ENCODE data around the gene ABCF3. TPM values are rescaled to one million over a fixed set of nuclear protein-coding genes. Genes with fewer than 3 reads are reported as not detected.
A peak's percentile ranks its signal among the peaks of the same experiment; 100 is the strongest.

The ABCF3 gene
- total RNA-seq, 1 experiment from 2014 or later = 56.1 TPM

DNA sequence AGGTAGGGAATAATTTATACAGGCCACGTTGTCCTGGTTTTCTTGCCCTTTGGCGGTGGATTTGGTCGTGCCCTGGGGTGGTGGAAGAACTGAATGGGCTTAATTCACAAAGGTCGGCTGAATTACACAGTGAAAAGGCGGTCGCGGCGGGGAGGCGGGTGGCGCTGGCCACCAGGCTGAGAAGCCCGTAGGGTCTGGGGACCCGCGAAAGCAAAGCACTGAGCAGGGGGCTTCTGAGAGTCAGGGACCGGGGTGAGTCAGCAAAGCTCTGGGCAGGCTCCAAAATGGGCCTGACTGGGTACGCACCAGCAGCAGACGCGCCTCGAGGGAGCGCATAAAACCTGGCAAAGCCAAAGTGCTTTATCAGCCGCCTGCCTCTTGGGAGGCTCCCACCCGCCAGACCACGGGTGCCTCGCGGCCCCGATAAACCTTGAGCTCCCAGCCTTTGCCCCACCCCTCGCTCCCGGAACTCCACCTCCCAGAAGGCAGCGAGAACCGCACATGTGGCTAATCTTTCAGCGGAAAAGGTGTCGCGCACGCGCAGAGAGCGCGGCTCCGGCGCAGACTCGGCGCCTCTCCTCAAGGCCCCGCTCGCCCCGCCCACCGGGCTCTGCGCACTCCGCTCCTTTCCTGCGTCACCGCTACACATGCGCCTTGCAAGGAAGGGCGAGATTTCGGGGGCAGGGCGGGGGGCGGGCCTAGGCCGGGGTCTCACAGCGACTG lies 377 bp upstream of the ABCF3 start:
- Histone ChIP-seq H2BK12ac (ENCODE audit: insufficient read length, low read depth, low read length) (no peak overlapping the region), H2BK5ac (ENCODE audit: insufficient read length, low read length) (no peak overlapping the region), H3K79me1 (ENCODE audit: insufficient read depth, low read depth, low read length, poor library complexity, severe bottlenecking) (peaks cover 5% of the 10 kb centered on the region), H2BK120ac (ENCODE audit: low read depth, low read length, poor library complexity, severe bottlenecking) (no peak overlapping the region), H3K23ac (ENCODE audit: insufficient read length, low read depth, low read length) (no peak overlapping the region), H2AFZ (ENCODE audit: low read length) (no peak overlapping the region), H4K91ac (ENCODE audit: insufficient read length, low read depth, low read length) (no peak overlapping the region), H3K79me2 (ENCODE audit: insufficient read depth, low read length) (peaks cover 5% of the 10 kb centered on the region; the same call in 1 of the 2 replicates), H2BK20ac (ENCODE audit: low read depth, low read length, poor library complexity, severe bottlenecking) (no peak overlapping the region), H3T11ph (ENCODE audit: low read length) (peak overlapping the region; percentile 39), H3K18ac (ENCODE audit: insufficient read length, low read depth, low read length) (peak overlapping the region; percentile 74), H3K27ac (ENCODE audit: insufficient read length, low read depth, low read length) (peak overlapping the region; percentile 80), H3K4ac (ENCODE audit: low read depth, low read length) (no peak overlapping the region), H4K20me1 (ENCODE audit: control insufficient read depth, insufficient read depth, insufficient read length) (no peaks in the 10 kb centered on the region), H4K8ac (replicated peaks; ENCODE audit: insufficient read length, low read depth, low read length) (no peak overlapping the region), H2BK15ac (ENCODE audit: low read depth, low read length) (no peak overlapping the region), H3K9ac (ENCODE audit: extremely low read depth, insufficient read length, low read length) (peak overlapping the region; percentile 81), H3K4me2 (ENCODE audit: insufficient read depth, insufficient read length, low read length) (peak overlapping the region; percentile 96), H4K5ac (ENCODE audit: insufficient read length, low read depth, low read length) (no peak overlapping the region), H3K14ac (ENCODE audit: insufficient read depth, low read length) (peak overlapping the region; percentile 87), H3K4me1 (ENCODE audit: insufficient read depth, low read length) (no peaks in the 10 kb centered on the region), H3K27me3 (ENCODE audit: insufficient read depth, low read length) (no peaks in the 10 kb centered on the region), H3K23me2 (ENCODE audit: insufficient read length, low read depth, low read length, poor library complexity, severe bottlenecking) (peaks cover 14% of the 10 kb centered on the region), H3K9me3 (ENCODE audit: control insufficient read depth, low read depth, low read length) (no peaks in the 10 kb centered on the region), H3K56ac (ENCODE audit: insufficient read length, low read depth, low read length) (no peak overlapping the region), H2AK5ac (ENCODE audit: insufficient read length, low read length) (no peak overlapping the region)
- Mint-ChIP-seq H3K4me3 (peak overlapping the region; percentile 98 to 99), H3K27me3 (ENCODE audit: low read depth) (peaks cover 1% of the 10 kb centered on the region; the same call in 1 of the 2 replicates), H3K27ac (peak overlapping the region; percentile 98 to 99 (median 99)), H3K4me1 (peaks cover 25 to 29% of the 10 kb centered on the region in 2 experiments), H3K9me3 (no peaks in the 10 kb centered on the region; a peak in 1 of 5 replicates), H3K36me3 (ENCODE audit: insufficient read depth in 1 of 3, low read depth in 3 of 3) (peaks cover 58 to 80% (median 70%) of the 10 kb centered on the region in 3 experiments)
- no CpG with 5 or more reads among the region's 55 CpGs for WGBS (ENCODE audit: extremely low coverage, insufficient read length, low lambda C conversion rate)
- DNase-seq = peak; percentile 100
- TF ChIP-seq, protein P1, sequence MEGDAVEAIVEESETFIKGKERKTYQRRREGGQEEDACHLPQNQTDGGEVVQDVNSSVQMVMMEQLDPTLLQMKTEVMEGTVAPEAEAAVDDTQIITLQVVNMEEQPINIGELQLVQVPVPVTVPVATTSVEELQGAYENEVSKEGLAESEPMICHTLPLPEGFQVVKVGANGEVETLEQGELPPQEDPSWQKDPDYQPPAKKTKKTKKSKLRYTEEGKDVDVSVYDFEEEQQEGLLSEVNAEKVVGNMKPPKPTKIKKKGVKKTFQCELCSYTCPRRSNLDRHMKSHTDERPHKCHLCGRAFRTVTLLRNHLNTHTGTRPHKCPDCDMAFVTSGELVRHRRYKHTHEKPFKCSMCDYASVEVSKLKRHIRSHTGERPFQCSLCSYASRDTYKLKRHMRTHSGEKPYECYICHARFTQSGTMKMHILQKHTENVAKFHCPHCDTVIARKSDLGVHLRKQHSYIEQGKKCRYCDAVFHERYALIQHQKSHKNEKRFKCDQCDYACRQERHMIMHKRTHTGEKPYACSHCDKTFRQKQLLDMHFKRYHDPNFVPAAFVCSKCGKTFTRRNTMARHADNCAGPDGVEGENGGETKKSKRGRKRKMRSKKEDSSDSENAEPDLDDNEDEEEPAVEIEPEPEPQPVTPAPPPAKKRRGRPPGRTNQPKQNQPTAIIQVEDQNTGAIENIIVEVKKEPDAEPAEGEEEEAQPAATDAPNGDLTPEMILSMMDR (conservative IDR thresholded peaks at IDR 0.05) = no peak
